IMR-90 (cell line): ENCODE results near the gene DACT2.

Source experiments
- CEBPB ChIP-seq: IDR thresholded peaks from 2 replicates; pipeline ENCODE4 v1.6.1; 2012; ENCODE audit warnings: low read depth, low read length, improper control_type of control experiment
- CTCF ChIP-seq: conservative IDR thresholded peaks from 2 replicates; pipeline ENCODE4 v1.5.1; 2012; ENCODE audit warnings: mild to moderate bottlenecking, low read depth, low read length, improper control_type of control experiment
- MAZ ChIP-seq: IDR thresholded peaks from 2 replicates; pipeline ENCODE4 v1.6.1; 2012; ENCODE audit warnings: low read depth, mild to moderate bottlenecking, low read length, improper control_type of control experiment, moderate library complexity, borderline replicate concordance
- MXI1 ChIP-seq: IDR thresholded peaks from 2 replicates; pipeline ENCODE4 v1.6.1; 2012; ENCODE audit warnings: low read depth, mild to moderate bottlenecking, low read length, moderate library complexity, borderline replicate concordance
- NFE2L2 ChIP-seq: fragments of 150-350 bp; IDR thresholded peaks from 2 replicates; pipeline ENCODE4 v1.6.1; 2016; ENCODE audit warnings: low read depth, mild to moderate bottlenecking, low read length
- POLR2A ChIP-seq: IDR thresholded peaks from 2 replicates; pipeline ENCODE4 v1.6.1; 2012; ENCODE audit warnings: mild to moderate bottlenecking, low read depth, low read length
- RAD21 ChIP-seq: IDR thresholded peaks from 2 replicates; pipeline ENCODE4 v1.6.1; 2012; ENCODE audit warnings: low read length, improper control_type of control experiment
- RCOR1 ChIP-seq: IDR thresholded peaks from 2 replicates; pipeline ENCODE4 v1.6.1; 2012; ENCODE audit warnings: mild to moderate bottlenecking, low read length, improper control_type of control experiment; ENCODE audit not compliant: insufficient replicate concordance
- RFX5 ChIP-seq: IDR thresholded peaks from 2 replicates; pipeline ENCODE4 v1.8.0; 2012; ENCODE audit warnings: low read depth, mild to moderate bottlenecking, low read length, moderate library complexity
- SMC3 ChIP-seq: fragments of 150-350 bp; IDR thresholded peaks from 2 replicates; pipeline ENCODE4 v1.6.1; 2016; ENCODE audit warnings: low read depth, mild to moderate bottlenecking, antibody characterized with exemption, low read length, moderate library complexity
- TF ChIP-seq, protein P1 (sequence below): fragments of 150-350 bp; IDR thresholded peaks from 2 replicates; pipeline ENCODE4 v1.6.1; 2017; ENCODE audit warnings: mild to moderate bottlenecking, antibody characterized with exemption, low read length, low read depth

- TF ChIP-seq POLR2A (no peak), CTCF (no peak), RFX5 (no peak), RAD21 (no peak), MAZ (no peak), RCOR1 (no peak), SMC3 (no peak), CEBPB (no peak), MXI1 (no peak), NFE2L2 (no peak)
- TF ChIP-seq, protein P1, sequence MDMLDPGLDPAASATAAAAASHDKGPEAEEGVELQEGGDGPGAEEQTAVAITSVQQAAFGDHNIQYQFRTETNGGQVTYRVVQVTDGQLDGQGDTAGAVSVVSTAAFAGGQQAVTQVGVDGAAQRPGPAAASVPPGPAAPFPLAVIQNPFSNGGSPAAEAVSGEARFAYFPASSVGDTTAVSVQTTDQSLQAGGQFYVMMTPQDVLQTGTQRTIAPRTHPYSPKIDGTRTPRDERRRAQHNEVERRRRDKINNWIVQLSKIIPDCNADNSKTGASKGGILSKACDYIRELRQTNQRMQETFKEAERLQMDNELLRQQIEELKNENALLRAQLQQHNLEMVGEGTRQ = no peak
Measured at GRCh38 chr6:168290095-168290494, 29.5 kb downstream of the DACT2 start.
